ENCODE measurements around the gene NUP210.
"Not testable (repeated sequence)": the region's sequence is repeated elsewhere in the genome, so short reads cannot be mapped to it uniquely, and the experiment has no call there.

NUP210 gene

DNA sequence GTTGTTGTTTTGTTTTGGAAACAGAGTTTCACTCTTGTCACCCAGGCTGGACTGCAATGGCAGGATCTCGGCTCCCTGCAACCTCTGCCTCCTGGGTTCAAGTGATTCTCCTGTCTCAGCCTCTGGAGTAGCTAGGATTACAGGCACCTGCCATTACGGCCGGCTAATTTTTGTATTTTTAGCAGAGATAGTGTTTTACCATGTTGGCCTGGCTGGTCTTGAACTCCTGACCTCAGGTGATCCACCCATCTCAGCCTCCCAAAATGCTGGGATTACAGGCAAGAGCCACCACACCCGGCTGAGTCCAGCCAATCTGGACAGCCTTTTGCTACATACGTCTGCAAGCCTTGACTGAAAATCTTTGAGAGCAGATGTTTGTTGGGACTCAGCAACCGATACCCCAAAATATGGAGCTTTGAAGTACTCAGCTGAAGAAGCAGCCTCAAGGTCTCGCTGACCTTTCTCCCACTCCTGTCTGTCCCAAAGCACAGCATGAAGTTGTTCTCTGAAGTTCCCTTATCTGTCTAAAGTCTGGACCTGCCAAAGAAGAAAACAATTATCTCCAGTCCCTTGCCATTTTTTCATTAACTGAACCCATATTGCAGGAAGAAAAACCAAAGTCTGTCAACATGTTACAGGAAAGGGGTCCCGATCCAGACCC is 9.6 kb upstream of the NUP210 start:
- no peak for DNase-seq (ENCODE audit: low read depth)

DNA sequence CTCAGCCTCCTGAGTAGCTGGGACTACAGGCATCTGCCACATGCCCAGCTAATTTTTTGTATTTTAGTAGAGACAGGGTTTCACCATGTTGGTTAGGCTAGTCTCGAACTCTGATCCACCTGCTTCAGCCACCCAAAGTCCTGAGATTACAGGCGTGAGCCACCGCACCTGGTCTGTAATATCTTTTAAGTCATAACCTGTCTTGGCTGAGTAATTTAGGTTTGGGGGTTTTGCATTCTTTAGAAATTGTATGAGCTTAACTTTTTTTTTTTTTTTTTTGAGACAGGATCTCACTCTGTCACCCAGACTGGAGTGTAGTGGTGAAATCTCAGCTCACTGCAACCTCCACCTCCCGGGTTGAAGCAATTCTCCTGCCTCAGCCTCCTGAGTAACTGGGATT is 8.6 kb upstream of the NUP210 start:
- DNase-seq (ENCODE audit: low read depth) = not testable (repeated sequence)

DNA sequence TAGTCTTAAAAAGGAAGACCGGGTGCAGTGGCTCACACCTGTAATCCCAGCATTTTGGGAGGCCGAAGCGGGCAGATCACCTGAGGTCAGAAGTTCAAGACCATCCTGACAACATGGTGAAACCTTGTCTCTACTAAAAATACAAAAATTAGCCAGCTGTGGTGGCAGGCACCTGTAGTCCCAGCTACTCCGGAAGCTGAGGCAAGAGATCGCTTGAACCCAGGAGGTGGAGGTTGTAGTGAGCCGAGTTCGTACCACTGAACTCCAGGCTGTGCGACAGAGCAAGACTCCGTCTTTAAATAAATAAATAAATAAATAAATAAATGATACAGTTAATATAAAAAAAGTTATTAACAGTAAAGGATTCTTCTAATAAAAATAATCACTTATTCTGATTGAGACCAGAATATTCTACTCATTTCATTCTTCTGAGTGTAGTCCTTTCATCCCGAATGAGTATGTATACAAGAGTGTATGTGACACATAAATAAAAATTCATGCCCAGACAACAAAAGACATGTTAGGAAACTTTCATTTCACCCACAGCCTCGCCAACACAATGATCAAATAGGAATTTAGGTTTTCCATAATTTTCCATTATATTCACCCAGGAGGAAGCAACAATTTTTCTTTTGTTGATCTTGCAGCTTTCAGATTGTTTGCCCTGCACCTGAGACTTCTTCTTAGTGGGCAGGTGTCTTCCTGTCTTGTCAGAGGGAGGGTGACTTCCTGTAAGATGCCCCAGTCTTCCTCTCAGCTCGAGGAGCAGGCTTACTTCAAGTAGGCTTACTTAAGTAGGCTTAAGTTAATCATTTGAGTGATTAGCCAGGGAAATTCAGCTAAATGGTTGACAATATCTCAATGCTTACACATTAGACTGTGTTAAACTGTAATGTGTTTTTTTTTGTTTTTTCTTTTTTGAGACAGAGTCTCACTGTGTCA is 7.8 kb upstream of the NUP210 start:
- no peak for DNase-seq (ENCODE audit: low read depth)

DNA sequence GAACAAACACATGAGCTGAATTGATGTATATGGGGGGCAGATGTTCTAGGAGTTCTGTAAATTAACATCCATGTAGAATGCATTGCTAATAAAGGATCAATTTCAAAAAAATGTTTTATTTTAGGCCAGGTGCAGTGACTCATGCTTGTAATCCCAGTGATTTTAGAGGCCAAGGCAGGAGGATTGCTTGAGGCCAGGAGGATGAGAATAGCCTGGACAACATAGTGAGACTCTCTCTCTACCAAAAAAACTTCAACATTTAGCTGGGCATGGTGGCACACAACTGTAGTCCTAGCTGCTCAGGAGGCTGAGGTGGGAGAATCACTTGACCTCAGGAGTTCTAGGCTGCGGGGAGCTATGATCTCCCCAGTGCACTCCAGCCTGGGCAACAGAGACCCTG is 6.5 kb upstream of the NUP210 start:
- DNase-seq (ENCODE audit: low read depth) = no peak

- DNase-seq (ENCODE audit: low read depth) = no peak
Measured at GRCh38 chr3:13425689-13426088, 5.6 kb upstream of the NUP210 start.

DNA sequence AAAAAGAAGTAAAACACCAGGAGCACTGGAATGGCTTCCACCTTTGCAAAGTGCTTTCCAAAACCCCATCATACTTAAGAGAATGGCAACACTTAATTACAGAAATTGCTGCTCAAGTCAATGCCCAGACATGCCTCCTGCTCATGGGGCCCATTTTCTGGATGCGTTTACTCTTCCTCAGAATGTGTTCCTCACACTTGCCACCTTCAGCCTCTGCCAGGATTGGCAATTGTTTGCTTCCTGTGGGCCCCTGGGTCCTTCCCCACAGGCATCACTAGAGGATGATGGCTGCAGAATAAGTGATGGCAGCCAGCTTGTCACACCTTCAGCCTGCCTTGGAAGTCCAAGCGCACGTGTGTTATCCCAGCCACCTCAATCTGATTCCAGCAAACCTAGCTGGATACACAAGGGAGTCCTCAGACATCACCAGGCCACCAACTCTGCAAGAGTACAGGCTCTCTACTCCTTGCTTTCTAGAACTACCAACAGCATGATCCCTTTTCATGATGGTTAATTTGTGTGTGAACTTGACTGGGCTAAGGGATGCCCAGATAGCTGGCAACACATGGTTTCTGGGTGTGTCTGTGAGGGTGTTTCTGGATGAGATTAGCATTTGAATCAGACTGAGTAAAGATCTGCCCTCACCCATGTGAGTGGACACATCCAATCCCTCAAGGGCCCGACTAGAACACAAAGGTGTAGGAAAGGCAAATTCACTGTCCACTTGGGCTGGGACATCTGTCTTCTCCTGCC is 4.9 kb upstream of the NUP210 start:
- no peak for DNase-seq (ENCODE audit: low read depth)

DNA sequence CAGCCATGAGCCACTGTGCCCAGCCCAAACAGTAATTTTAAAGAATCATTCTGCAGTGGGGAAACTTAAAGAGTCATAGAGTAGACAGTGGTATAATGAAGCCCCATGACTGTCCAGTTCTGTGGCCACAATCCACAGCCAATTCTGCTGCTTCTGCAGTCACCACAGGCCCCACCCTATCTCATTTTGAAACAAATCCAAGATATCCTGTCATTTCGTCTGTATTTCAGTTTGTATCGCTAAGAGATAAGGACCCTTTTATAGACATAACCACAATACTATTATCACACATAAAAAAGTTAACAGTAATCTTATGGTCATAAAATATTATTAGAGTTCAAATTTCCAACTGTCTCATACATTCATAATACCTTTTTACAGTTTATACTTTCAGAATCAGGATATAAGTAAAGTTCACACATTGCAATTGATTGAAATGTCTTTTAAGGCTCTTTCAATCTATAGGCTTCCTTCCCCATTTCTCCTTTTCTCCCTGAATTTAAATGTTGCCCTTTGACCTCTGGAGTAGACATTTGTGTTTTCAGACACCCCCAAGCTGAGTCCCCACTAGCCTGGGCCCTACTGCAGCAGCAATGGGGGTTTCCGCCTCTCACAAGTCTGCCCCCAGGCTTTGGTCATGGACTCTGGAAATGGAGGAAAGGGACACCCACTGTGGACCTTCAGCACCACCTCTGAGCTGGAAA is 4.2 kb upstream of the NUP210 start:
- no peak for DNase-seq (ENCODE audit: low read depth)

DNA sequence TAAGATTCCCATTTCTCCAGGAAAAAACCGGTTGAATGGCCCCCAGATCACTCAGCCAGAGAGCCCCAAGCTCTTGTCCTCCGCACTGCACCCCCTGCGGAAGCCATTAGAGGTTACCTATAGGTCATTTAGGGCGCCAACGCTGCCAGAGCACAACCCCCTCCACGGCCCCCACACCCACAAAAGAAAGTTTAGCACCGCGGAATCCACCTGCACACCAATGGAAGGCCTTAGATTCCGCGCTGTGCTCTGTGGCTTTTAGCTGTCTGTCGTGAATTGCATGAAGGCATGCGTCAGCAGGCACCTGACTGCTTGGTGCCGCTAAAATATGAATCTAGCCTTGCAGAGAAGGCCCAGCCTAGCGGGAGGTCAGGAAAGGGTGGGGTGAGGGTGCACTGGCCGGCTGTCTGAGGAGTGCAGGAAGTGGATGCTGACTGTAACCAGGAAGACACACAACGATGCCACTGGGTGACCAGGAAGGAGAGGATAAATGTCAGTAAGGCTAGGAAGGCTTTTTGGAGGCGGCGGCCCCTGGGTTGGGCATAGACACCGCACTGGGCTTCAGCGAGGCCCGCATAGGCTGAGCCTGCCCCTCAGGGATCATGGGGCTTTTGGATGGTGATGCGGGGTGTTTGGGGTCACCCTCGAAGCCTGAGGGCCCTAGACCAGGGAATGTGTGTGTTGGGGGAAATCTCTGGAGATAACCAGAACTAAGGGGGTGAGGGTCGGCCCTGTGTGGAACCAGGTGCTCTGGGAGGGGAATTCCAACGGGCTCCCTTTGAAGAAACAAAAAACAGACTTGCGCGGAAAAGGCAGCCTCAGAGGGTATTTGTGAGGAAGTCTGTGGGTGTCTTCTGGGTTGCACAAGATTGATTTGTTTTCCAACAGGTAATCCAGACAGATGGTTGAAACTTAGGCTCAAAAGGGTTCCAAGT is 976 bp upstream of the NUP210 start:
- peak; percentile 72 for DNase-seq (ENCODE audit: low read depth)

DNA sequence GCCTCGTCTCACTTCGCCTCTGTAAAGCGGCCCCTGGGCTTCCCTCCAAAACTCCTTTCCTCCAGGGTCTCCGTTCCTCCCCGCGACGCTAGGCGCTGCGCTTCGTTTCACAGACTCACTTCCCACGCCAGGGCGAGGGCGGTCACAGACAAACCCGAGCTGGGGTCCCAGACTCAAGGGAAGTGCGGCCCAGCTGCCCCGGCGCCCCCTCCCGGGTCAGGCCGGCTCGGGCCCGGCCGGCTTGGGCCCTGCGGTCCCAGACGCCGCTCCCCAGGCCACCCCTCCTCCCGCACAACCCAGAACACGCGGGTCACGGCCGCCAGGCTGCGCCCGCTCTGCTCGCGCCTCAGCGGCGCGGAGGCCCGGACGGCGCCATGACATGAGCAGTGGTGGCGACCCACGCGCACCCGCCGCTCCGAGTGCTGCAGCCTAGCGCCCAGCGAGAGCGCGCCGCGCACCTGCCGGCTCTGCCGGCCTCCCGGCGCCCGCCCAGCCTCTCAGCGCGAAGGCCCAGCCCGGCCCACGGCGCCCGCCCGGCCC is 547 bp downstream of the NUP210 start:
- peak; percentile 59 for DNase-seq (ENCODE audit: low read depth)

DNA sequence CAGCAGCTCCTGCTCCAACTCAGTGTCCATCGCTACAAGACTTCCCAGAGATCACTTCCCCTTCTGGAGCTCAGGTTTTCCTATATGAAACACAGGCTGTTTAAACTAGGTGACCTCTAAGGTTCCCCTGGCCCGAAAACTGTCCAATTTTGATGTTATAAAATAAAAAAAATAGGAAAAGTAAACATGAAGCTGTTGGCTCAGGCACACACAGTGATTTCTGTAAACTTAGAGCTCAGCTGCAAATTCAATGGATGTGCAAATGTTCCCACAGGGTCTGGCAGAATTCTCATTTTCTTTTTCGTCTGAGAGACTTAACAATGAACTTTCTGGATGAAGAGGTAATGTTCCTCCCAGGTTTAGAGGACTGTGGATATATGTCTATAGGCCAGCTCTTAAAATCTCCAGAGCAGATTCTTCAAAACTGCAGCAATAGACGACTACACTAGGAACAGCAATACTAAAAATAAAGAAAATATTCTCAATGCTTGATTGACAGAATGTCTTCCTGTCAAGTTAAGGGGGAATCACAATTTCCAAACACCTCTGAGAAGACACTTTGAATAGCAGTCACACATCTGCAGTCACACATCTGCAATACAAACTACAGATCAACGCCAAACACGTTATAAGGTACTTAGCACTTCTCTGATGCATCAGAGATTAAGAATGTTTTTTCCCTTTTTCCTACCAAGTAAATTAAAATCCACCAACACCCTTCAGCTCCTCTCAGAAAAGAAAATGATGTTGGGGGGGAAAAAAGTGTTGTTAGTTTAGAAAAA is 2.8 kb downstream of the NUP210 start:
- no peak for DNase-seq (ENCODE audit: low read depth)

DNA sequence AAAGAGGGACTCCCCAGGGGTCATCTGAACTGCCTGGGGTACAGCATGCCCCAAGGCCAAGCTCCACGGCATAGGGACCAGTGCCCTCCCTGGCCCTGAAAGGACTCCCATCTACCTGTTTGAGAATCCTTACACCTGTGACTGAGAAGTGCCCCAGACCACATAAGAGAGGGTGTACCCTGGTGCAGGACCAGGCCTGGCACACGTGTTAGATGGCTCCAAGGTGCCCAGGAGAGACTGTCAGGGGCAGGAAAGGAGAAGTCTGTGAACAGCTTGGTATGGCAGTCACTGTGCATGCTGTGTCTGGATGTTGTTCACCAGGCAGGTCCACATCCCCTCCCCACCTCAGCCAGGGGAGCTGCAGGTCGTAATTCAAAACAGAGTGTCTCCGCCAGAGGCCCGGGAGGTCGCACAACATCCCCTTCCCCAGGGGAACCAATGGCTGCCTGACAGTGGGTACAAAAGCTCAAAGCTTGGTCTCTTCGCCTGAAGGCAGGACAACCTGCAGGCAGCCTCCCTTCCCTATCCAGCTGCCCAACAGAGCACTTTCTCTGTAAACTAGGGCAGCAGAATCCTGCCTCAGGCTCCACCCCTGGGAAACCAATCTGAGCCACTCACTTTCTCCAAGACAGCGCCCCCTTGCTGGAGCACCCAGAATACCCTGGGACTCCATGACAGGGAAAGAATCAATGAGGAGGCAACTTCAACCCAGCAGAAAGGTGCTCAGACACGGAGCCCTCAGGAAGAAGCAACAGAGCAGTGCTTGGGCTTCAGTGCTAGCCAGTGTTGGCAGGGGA is 3.9 kb downstream of the NUP210 start:
- DNase-seq (ENCODE audit: low read depth) = no peak

DNA sequence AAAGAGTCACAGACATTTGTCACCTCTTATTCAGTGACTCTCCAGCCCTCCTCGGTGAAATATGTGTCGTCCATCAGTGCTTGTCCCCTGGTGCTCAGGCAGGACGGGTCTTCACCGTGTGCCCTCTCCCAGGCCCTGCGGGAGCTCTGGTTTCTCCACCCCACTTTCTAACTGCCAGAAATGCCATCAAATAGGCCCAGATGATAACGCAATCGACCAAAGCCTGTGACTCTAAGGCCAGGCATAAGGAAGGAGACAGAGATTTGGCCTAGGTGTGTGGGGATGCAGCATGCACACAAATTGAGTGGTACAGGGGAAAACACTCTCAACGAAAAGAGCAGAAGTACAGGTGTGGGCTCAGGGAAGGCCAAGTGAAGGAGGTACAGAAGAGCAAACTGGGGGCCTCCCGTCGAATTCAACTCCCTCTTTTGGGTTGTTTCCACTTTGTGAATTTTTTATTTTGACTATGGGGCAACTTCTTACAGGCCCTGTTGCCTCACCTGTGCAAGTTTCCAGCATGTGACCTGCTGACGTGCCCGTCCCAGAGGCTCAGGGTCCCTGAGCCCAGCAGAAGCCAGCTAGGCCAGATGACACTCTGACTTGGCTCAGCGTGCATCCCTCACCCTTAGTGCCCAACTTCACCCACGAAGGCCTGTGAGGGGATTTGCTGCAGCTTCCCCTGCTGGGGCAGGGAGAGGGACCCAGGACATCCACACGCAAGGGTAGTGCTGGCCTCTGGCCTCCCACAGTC is 4.7 kb downstream of the NUP210 start:
- no peak for DNase-seq (ENCODE audit: low read depth)

DNA sequence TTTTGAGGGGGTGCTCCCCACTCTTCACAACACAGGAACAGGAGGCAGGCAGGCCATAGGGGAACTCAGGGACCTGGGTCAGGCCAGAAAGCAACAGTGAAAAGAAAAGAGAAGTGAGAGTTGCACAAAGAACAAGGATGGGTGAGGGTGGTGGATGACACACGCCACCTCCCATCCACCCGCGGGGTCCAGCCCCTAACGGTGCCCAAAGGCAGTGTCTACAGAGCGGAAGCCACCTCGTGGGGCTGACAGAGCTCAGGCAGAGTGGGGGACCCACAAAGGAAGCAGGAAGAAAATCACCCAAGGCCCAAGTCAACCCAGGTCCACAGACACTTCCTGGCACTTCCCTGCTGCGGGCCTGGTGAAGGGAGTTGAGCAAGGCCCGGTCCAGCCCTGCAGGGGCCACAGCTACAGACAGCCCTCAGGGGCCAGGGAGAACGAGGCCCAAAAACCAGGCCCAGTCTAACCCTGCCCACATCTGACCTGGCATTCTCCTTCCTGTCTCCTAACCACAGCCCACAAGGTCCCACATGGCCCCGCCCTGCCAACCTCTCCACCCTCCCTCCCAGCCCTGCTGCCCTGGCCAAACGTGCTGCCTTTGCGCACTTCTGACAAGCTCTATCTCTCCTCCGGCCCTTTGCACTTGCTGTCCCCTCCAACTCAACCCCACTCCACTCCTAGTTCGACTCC is 5.9 kb downstream of the NUP210 start:
- DNase-seq (ENCODE audit: low read depth) = peak; percentile 57

DNA sequence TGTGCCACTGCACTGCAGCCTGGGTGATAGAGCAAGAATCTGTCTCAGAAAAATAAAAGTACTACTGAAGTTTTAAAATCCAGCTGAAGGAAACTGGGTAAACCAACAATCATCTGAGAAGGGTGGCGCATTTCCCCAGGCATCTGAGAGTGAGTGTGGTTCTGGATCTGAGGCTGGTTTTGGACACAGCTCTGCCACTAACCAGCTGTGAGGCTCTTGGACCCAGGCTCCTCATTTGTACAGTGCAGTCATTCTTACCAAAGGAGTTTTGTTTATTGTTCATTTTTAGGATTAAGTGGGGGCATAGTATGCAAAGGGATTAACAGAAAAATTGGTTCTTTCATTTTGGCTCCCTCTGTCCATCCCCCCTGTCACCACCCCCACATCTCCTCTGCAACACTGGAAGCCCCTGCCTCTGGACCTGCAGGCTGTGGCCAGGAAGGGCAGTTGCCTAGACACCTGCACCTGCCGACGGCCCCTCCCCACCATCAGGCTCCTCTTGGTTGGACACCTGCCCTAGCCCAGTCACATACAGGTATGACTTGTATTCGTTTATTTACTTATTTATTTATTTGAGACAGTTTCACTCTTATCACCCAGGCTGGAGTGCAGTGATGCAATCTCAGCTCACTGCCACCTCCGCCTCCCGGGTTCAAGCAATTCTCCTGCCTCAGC is 8.8 kb downstream of the NUP210 start:
- no peak for DNase-seq (ENCODE audit: low read depth)

GRCh38 chr3:13408890-13409289 is 11.2 kb downstream of the NUP210 start:
- no peak for DNase-seq (ENCODE audit: low read depth)

GRCh38 chr3:13407926-13408325 is 12.2 kb downstream of the NUP210 start:
- no peak for DNase-seq (ENCODE audit: low read depth)

- no peak for DNase-seq (ENCODE audit: low read depth)
Measured at GRCh38 chr3:13407475-13407874, 12.6 kb downstream of the NUP210 start.
